ENCODE measurements around the gene SLC1A4.

DNA sequence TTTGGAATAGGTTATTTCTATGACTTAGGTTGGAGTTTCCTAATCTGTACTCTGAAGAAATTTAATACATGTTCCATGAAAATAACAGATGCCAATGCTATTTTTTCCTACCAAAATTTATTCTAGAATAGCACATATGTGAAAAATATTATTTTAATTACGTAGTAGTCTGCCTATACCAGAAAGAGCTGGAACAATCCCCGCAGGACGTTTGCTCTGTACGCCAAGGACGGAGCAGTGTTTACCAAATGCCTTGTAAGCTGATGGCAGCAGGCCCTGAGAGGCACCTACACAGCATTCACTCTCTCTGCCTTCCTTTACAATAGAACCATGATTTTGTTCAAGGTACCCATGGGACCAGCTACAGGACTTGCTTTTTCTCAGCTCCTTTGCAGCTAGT lies 16.8 kb upstream of the SLC1A4 start:
- TF ChIP-seq, protein P1, sequence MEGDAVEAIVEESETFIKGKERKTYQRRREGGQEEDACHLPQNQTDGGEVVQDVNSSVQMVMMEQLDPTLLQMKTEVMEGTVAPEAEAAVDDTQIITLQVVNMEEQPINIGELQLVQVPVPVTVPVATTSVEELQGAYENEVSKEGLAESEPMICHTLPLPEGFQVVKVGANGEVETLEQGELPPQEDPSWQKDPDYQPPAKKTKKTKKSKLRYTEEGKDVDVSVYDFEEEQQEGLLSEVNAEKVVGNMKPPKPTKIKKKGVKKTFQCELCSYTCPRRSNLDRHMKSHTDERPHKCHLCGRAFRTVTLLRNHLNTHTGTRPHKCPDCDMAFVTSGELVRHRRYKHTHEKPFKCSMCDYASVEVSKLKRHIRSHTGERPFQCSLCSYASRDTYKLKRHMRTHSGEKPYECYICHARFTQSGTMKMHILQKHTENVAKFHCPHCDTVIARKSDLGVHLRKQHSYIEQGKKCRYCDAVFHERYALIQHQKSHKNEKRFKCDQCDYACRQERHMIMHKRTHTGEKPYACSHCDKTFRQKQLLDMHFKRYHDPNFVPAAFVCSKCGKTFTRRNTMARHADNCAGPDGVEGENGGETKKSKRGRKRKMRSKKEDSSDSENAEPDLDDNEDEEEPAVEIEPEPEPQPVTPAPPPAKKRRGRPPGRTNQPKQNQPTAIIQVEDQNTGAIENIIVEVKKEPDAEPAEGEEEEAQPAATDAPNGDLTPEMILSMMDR (IDR thresholded peaks at IDR 0.05; ENCODE audit: low read length): no peak
- TF ChIP-seq EZH2 (optimal IDR thresholded peaks at IDR 0.05; ENCODE audit: low read depth, low read length): no peak
- no peak for TF ChIP-seq EZH2phosphoT487 (IDR thresholded peaks at IDR 0.05; ENCODE audit: low read length)
